OCI-LY1 (cell line): ENCODE results near the gene FRK.

Source experiments
- H2AFZ ChIP-seq: fragments of 200-600 bp; sonication (generic), shearing (Covaris generic); 2 replicates; pipeline ENCODE4 v1.6.0; 2014; ENCODE audit warnings: antibody characterized with exemption, mild to moderate bottlenecking, low read length
- H3F3A ChIP-seq: fragments of 200-600 bp; sonication (generic), shearing (Covaris generic); 2 replicates; pipeline ENCODE4 v1.6.0; 2014; ENCODE audit warnings: mild to moderate bottlenecking, antibody characterized with exemption, low read length, moderate library complexity; ENCODE audit not compliant: insufficient read depth
- H3K27ac ChIP-seq: fragments of 200-600 bp; sonication (generic); 2 replicates; pipeline ENCODE4 v1.5.1; 2014; ENCODE audit warnings: low read length, mixed run types, mild to moderate bottlenecking, low read depth; ENCODE audit not compliant: poor library complexity, severe bottlenecking
- H3K27me3 ChIP-seq: fragments of 200-600 bp; sonication (generic); 2 replicates; pipeline ENCODE4 v1.6.0; 2014; ENCODE audit warnings: antibody characterized with exemption, mild to moderate bottlenecking, low read length, moderate library complexity; ENCODE audit not compliant: insufficient read depth
- H3K36me3 ChIP-seq: fragments of 200-600 bp; sonication (generic); 2 replicates; pipeline ENCODE4 v1.6.1; 2014; ENCODE audit warnings: mild to moderate bottlenecking, antibody characterized with exemption, low read length, moderate library complexity, mixed read lengths; ENCODE audit not compliant: insufficient read depth
- H3K4me1 ChIP-seq: fragments of 200-600 bp; sonication (generic); 2 replicates; pipeline ENCODE4 v1.5.1; 2014; ENCODE audit warnings: mild to moderate bottlenecking, low read length, moderate library complexity; ENCODE audit not compliant: insufficient read depth, severe bottlenecking
- H3K4me2 ChIP-seq: fragments of 200-600 bp; sonication (generic), shearing (Covaris generic); 2 replicates; pipeline ENCODE4 v1.6.1; 2014; ENCODE audit warnings: low read length
- H3K4me3 ChIP-seq: fragments of 200-600 bp; sonication (generic); 2 replicates; pipeline ENCODE4 v1.5.1; 2014; ENCODE audit warnings: low read length, low read depth, mild to moderate bottlenecking, mixed read lengths; ENCODE audit not compliant: poor library complexity, severe bottlenecking
- H3K79me2 ChIP-seq: fragments of 200-600 bp; shearing (Covaris generic); 2 replicates; pipeline ENCODE4 v1.6.1; 2016; ENCODE audit warnings: mixed run types, low read length, mixed read lengths; ENCODE audit not compliant: insufficient read depth
- H3K9ac ChIP-seq: fragments of 200-600 bp; sonication (generic), shearing (Covaris generic); 2 replicates; pipeline ENCODE4 v1.6.1; 2014; ENCODE audit warnings: mild to moderate bottlenecking, low read length, mixed read lengths
- H3K9me2 ChIP-seq: fragments of 200-600 bp; sonication (generic), shearing (Covaris generic); 2 replicates; pipeline ENCODE4 v1.6.1; 2014; ENCODE audit warnings: low read depth, mild to moderate bottlenecking, low read length, mixed read lengths
- H3K9me3 ChIP-seq: fragments of 200-600 bp; shearing (Covaris generic); 2 replicates; pipeline ENCODE4 v1.6.1; 2014; ENCODE audit warnings: low read length, mixed read lengths
- H4K20me1 ChIP-seq: fragments of 200-600 bp; sonication (generic), shearing (Covaris generic); 2 replicates; pipeline ENCODE4 v1.6.0; 2016; ENCODE audit warnings: mild to moderate bottlenecking, low read length; ENCODE audit not compliant: insufficient read depth
- CTCF ChIP-seq: fragments of 200-600 bp; sonication (generic), shearing (Covaris generic); IDR thresholded peaks from 2 replicates; pipeline ENCODE4 v1.5.1; 2017; ENCODE audit warnings: mild to moderate bottlenecking, antibody characterized with exemption, low read length, moderate library complexity, mixed read lengths
- EZH2 ChIP-seq: fragments of 200-600 bp; sonication (generic), shearing (Covaris generic); IDR thresholded peaks from 2 replicates; pipeline ENCODE4 v1.8.0; 2017; ENCODE audit warnings: borderline replicate concordance, mixed run types, mild to moderate bottlenecking, antibody characterized with exemption, low read length, moderate library complexity, mixed read lengths

The FRK gene

GRCh38 chr6:115935361-115935760, 125.3 kb downstream of the FRK start:
- no peaks in the 10 kb centered on the region for H3F3A ChIP-seq
- H2AFZ ChIP-seq = no peak overlapping the region
- no peak overlapping the region for H3K27ac ChIP-seq
- no peak overlapping the region for H3K4me3 ChIP-seq
- no peaks in the 10 kb centered on the region for H3K79me2 ChIP-seq
- H3K4me2 ChIP-seq = no peak overlapping the region
- no peaks in the 10 kb centered on the region for H3K36me3 ChIP-seq
- H3K9me3 ChIP-seq = no peaks in the 10 kb centered on the region
- no peaks in the 10 kb centered on the region for H3K4me1 ChIP-seq
- no peaks in the 10 kb centered on the region for H3K27me3 ChIP-seq
- TF ChIP-seq CTCF (no peak), EZH2 (no peak)
- no peaks in the 10 kb centered on the region for H4K20me1 ChIP-seq
- no peaks in the 10 kb centered on the region for H3K9me2 ChIP-seq
- H3K9ac ChIP-seq = no peak overlapping the region

GRCh38 chr6:115934829-115935228, 125.9 kb downstream of the FRK start:
- H3K79me2 ChIP-seq = no peaks in the 10 kb centered on the region
- no peaks in the 10 kb centered on the region for H3K9me3 ChIP-seq
- H3K4me2 ChIP-seq = no peak overlapping the region
- H4K20me1 ChIP-seq = no peaks in the 10 kb centered on the region
- H3K27ac ChIP-seq = no peak overlapping the region
- H2AFZ ChIP-seq = no peak overlapping the region
- no peak overlapping the region for H3K4me3 ChIP-seq
- TF ChIP-seq EZH2 = no peak
- no peak for TF ChIP-seq CTCF
- no peaks in the 10 kb centered on the region for H3K36me3 ChIP-seq
- H3K27me3 ChIP-seq = no peaks in the 10 kb centered on the region
- no peaks in the 10 kb centered on the region for H3K9me2 ChIP-seq
- H3K9ac ChIP-seq = no peak overlapping the region
- no peaks in the 10 kb centered on the region for H3F3A ChIP-seq
- no peaks in the 10 kb centered on the region for H3K4me1 ChIP-seq

- H3K9me2 ChIP-seq = no peaks in the 10 kb centered on the region
- no peaks in the 10 kb centered on the region for H3K27me3 ChIP-seq
- no peaks in the 10 kb centered on the region for H3K4me1 ChIP-seq
- no peaks in the 10 kb centered on the region for H3K79me2 ChIP-seq
- no peak overlapping the region for H3K4me2 ChIP-seq
- no peaks in the 10 kb centered on the region for H3K9me3 ChIP-seq
- no peak for TF ChIP-seq EZH2
- TF ChIP-seq CTCF = no peak
- no peaks in the 10 kb centered on the region for H3F3A ChIP-seq
- H2AFZ ChIP-seq = no peak overlapping the region
- H4K20me1 ChIP-seq = no peaks in the 10 kb centered on the region
- H3K36me3 ChIP-seq = no peaks in the 10 kb centered on the region
- no peak overlapping the region for H3K4me3 ChIP-seq
- H3K9ac ChIP-seq = no peak overlapping the region
- no peak overlapping the region for H3K27ac ChIP-seq
Observed at GRCh38 chr6:115934145-115934544, 126.5 kb downstream of the FRK start.
